Transverse colon (tissue), 4 donors: ENCODE data around the gene RAX2. TPM values are rescaled to one million over a fixed set of nuclear protein-coding genes. Genes with fewer than 3 reads are reported as not detected.

Experiments
- DNase-seq: peaks from one replicate; pipeline ENCODE4 v3.0.0-alpha.2; 2019
- H3K27ac ChIP-seq, 4 donors: fragments of 200-600 bp; sonication (generic); 2 replicates each; pipeline ENCODE4 v1.5.1; 2016 to 2018; ENCODE audit warnings: inconsistent platforms in 4 of 4
- H3K27me3 ChIP-seq: fragments of 200-600 bp; sonication (generic); 2 replicates; pipeline ENCODE4 v1.5.1; 2017; ENCODE audit warnings: inconsistent platforms
- H3K36me3 ChIP-seq, 4 donors: fragments of 200-600 bp; sonication (generic); 2 replicates each; pipeline ENCODE4 v1.5.1; 2017 to 2019; ENCODE audit warnings: inconsistent platforms in 4 of 4
- H3K4me1 ChIP-seq, 4 donors: fragments of 200-600 bp; sonication (generic); 2 replicates each; pipeline ENCODE4 v1.5.1; 2017 to 2020; ENCODE audit warnings: inconsistent platforms in 4 of 4
- H3K4me3 ChIP-seq, 4 donors: fragments of 200-600 bp; sonication (generic); 1 replicate in 1 of 4; 2 replicates in 3 of 4; pipeline versions ENCODE4 v1.5.1 to v1.6.1; 2017 to 2019; ENCODE audit warnings: inconsistent platforms in 4 of 4
- H3K9me3 ChIP-seq, 2 donors: fragments of 200-600 bp; sonication (generic); 2 replicates each; pipeline ENCODE4 v1.5.1; 2017 to 2019; ENCODE audit warnings: inconsistent platforms in 2 of 2
- EP300 ChIP-seq: sonication (generic); formaldehyde crosslinking; IDR thresholded peaks from one replicate; pipeline ENCODE4 v1.6.1; 2017; ENCODE audit warnings: antibody characterized with exemption, low read depth
- POLR2A ChIP-seq: fragments of 450-650 bp; IDR thresholded peaks from one replicate; pipeline ENCODE4 v1.6.1; 2016; ENCODE audit warnings: antibody characterized with exemption, mild to moderate bottlenecking, moderate library complexity
- POLR2AphosphoS5 ChIP-seq, 3 donors: sonication (generic); formaldehyde crosslinking; IDR thresholded peaks; one replicate each; pipeline ENCODE4 v1.6.1; 2016; ENCODE audit warnings: antibody characterized with exemption in 3 of 3
- WGBS, 2 donors: methylation state at CpG; one replicate each; pipeline ENCODE4 v1.1.5; 2018; ENCODE audit warnings: low coverage in 1 of 2; 5-methylcytosine and 5-hydroxymethylcytosine counted together
- in situ Hi-C, 4 donors: fragments of 200-750 bp; cut with MboI; loops; one replicate each; pipeline versions ENCODE4 v1.15.0 to v1.15.1; 2017; ENCODE audit warnings: low sequenced_read_pairs in 3 of 4, low pct_ligation_motif_present in 1 of 4, low pct_unique_long_range_greater_than_20kb in 1 of 4
- intact Hi-C: fragments of 100-400 bp; cut with DNase I; formaldehyde crosslinking; loops from one replicate; pipeline ENCODE4 v1.15.1; 2023; ENCODE audit warnings: low total_unique reads
- total RNA-seq, 4 donors: library from RNA; depleted of rRNA; stranded (reverse); fragments of >200 nt; gene quantifications; one replicate each; pipeline ENCODE4 v1.1.0, GENCODE V29; 2016
- TF ChIP-seq, protein P1 (sequence below), 5 experiments: fragments of 200-600 bp in 3 of 5; fragments of 450-650 bp in 2 of 5; sonication (generic) in 3 of 5; IDR thresholded peaks; 1 replicate in 2 of 5; 2 replicates in 3 of 5; pipeline ENCODE4 v1.5.1; 2016 to 2017; ENCODE audit warnings: antibody characterized with exemption in 5 of 5, inconsistent platforms in 3 of 5, mild to moderate bottlenecking in 2 of 5, moderate library complexity in 1 of 5

RAX2 gene
- total RNA-seq, 4 donors from 2014 or later, result not detected

DNA sequence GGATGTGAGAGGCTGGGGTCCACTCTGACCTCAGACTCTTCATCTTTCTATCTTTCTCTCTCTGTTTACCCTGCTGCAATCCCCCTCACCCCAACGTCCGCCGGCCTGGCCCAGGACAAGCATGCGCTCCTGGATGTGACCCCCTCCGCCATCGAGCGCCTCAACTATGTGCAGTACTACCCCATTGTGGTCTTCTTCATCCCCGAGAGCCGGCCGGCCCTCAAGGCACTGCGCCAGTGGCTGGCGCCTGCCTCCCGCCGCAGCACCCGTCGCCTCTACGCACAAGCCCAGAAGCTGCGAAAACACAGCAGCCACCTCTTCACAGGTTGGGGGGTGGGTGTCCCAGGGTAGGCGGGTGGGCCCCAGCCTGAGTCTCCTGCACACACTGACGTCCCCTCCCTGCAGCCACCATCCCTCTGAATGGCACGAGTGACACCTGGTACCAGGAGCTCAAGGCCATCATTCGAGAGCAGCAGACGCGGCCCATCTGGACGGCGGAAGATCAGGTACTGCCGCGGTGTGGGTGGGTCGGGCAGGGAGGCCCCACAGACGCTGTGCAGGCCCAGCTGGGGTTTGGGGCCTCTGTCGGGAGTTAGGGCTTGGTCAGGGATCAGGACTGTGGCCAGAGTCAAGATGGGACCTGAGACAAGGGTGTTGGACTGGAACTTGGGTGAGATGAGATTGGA, 25.5 kb downstream of the RAX2 start:
- Histone ChIP-seq H3K27me3 (no peaks in the 10 kb centered on the region), H3K27ac (no peak overlapping the region), H3K9me3 (no peaks in the 10 kb centered on the region), H3K36me3 (peaks cover 0 to 23% (median 10%) of the 10 kb centered on the region in 4 donors), H3K4me1 (no peaks in the 10 kb centered on the region), H3K4me3 (no peak overlapping the region)
- 87 to 100% methylated on average over 2 to 30 of the region's 31 CpGs for WGBS, 2 donors
- TF ChIP-seq POLR2A (no peak), EP300 (no peak), POLR2AphosphoS5 (IDR thresholded peaks at IDR 0.05) (no peak)
- TF ChIP-seq, protein P1, sequence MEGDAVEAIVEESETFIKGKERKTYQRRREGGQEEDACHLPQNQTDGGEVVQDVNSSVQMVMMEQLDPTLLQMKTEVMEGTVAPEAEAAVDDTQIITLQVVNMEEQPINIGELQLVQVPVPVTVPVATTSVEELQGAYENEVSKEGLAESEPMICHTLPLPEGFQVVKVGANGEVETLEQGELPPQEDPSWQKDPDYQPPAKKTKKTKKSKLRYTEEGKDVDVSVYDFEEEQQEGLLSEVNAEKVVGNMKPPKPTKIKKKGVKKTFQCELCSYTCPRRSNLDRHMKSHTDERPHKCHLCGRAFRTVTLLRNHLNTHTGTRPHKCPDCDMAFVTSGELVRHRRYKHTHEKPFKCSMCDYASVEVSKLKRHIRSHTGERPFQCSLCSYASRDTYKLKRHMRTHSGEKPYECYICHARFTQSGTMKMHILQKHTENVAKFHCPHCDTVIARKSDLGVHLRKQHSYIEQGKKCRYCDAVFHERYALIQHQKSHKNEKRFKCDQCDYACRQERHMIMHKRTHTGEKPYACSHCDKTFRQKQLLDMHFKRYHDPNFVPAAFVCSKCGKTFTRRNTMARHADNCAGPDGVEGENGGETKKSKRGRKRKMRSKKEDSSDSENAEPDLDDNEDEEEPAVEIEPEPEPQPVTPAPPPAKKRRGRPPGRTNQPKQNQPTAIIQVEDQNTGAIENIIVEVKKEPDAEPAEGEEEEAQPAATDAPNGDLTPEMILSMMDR (IDR thresholded peaks at IDR 0.05), result no peak
- DNase-seq, result no peak
- intact Hi-C loops, result no loop called here
- in situ Hi-C loops, result no loop called here

DNA sequence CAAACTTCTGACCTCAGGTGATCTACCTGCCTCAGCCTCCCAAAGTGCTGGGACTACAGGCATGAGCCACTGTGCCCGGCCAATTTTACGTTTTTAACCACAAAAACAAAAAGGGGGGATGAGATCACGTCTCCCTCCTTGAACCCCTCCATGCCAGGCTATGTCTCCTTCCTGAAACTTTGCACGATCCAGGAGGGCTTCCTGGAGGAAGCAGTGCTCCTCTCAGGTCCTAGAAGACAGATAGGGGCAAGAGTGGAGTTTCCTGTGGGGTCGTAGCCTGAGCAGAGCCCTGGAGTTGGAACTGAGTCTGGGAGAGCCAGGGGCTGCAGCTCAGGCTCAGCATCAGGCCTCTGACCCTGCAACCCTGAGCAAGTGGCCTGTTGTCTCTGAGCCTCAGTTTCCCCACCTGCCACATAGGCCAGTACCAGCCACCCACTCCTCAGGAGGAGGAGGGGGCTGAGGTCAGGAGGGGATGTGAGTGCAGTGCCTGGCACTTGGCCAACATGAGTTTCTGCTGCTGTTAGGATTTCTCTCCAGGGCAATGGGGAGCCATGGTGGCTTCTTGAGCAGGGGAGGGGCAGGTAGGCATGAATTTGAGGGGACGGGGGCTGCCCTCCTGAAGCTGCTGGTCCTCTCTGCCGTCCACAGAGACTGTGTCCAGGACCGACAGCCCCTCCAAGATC, 26.5 kb downstream of the RAX2 start:
- in situ Hi-C loops (no loop called here), intact Hi-C loops (no loop called here)
- no peak overlapping the region for H3K4me3 ChIP-seq
- peaks cover 0 to 13% (median 6%) of the 10 kb centered on the region in 4 donors for H3K36me3 ChIP-seq
- H3K27me3 ChIP-seq, result no peaks in the 10 kb centered on the region
- H3K27ac ChIP-seq, result no peak overlapping the region
- no peak for DNase-seq
- WGBS, 2 donors, result 74 to 83% methylated on average over 5 to 8 of the region's 8 CpGs
- TF ChIP-seq POLR2A, result no peak
- TF ChIP-seq, protein P1 (IDR thresholded peaks at IDR 0.05), result no peak
- TF ChIP-seq POLR2AphosphoS5 (IDR thresholded peaks at IDR 0.05), result no peak
- H3K4me1 ChIP-seq, result no peaks in the 10 kb centered on the region
- H3K9me3 ChIP-seq, result no peaks in the 10 kb centered on the region

DNA sequence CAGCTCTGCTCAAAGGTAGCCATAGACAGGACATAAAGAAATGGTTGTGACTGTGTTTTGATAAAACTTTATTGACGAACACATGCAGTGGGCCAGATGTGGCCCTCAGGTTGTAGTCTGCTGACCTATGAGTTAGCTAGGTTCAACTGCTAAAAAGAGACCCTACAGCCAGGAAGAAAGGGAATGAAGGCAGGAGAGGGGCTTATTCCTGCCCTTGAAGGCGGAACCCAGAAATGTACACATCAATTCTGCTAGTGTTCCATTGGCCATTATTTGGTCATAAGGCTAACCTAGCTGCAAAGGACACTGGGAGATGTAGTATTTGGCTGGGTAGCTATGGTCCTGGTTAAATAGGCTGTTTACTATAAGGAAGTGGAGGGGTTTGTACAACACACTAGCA, 28.5 kb downstream of the RAX2 start:
- H3K9me3 ChIP-seq, result no peaks in the 10 kb centered on the region
- H3K36me3 ChIP-seq, result peaks cover 0 to 4% (median 0%) of the 10 kb centered on the region in 4 donors
- H3K4me1 ChIP-seq, result no peaks in the 10 kb centered on the region
- TF ChIP-seq EP300 (no peak), POLR2AphosphoS5 (IDR thresholded peaks at IDR 0.05) (no peak), POLR2A (no peak)
- TF ChIP-seq, protein P1 (IDR thresholded peaks at IDR 0.05), result no peak
- H3K27me3 ChIP-seq, result no peaks in the 10 kb centered on the region
- in situ Hi-C loops, result no loop called here
- 75 to 93% methylated on average over 2 of the region's 2 CpGs for WGBS, 2 donors
- no peak overlapping the region for H3K4me3 ChIP-seq
- intact Hi-C loops, result no loop called here
- DNase-seq, result no peak
- no peak overlapping the region for H3K27ac ChIP-seq

DNA sequence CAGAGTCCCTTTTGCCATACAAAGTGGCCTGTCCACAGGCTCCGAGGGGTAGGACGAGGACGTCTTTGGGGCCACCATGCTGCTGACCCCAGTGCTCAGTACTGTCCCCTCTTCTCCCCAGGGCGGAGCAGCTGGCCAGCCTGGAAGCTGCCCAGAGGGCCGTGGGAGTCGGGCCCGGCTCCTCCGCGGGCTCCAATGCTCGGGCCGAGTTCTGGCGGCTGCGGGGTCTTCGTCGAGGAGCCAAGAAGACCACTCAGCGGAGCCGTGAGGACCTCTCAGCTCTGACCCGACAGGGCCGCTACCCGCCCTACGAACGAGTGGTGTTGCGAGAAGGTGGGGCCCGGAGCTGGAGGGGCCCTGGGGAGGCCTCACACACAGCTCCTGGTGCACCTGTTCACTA, 31.6 kb downstream of the RAX2 start:
- DNase-seq, result no peak
- WGBS, 2 donors, result 88 to 90% methylated on average over 14 of the region's 24 CpGs
- Histone ChIP-seq H3K27ac (no peak overlapping the region), H3K9me3 (no peaks in the 10 kb centered on the region), H3K36me3 (peaks cover 0 to 4% (median 0%) of the 10 kb centered on the region in 4 donors), H3K4me1 (no peaks in the 10 kb centered on the region), H3K27me3 (no peaks in the 10 kb centered on the region), H3K4me3 (no peak overlapping the region)
- TF ChIP-seq EP300 (no peak), POLR2A (no peak), POLR2AphosphoS5 (IDR thresholded peaks at IDR 0.05) (no peak)
- TF ChIP-seq, protein P1 (IDR thresholded peaks at IDR 0.05), result no peak
- intact Hi-C loops (no loop called here), in situ Hi-C loops (no loop called here)
